ENCODE results near the gene P3H4.

DNA sequence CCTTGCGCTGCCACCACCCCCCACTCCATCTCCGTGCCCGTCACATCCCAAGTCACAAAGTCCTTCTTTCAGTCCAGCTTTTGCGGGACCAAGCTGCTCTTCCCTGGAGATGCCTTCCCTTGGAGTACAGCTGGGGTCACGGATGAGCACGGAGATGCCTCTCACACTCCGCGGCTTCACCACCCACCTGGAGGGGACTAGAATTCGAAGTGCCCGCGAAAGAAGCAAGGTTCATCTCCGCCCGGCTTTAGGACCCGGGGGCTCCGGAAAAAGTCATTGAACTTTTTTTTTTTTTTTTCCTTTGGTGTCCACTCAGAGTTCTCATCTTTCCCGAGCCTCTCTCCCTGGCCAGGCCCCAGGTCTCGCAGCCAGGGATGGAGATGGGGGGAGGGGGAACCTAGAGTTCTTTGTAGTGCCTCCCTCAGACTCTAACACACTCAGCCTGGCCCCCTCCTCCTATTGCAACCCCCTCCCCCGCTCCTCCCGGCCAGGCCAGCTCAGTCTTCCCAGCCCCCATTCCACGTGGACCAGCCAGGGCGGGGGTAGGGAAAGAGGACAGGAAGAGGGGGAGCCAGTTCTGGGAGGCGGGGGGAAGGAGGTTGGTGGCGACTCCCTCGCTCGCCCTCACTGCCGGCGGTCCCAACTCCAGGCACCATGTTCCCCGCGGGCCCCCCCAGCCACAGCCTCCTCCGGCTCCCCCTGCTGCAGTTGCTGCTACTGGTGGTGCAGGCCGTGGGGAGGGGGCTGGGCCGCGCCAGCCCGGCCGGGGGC, 817 bp upstream of the P3H4 start, which contains the start of gene FKBP10:
- TF ChIP-seq EZH2 (IDR thresholded peaks at IDR 0.05; ENCODE audit: low read length, unreplicated experiment) (no peak), CTCF (conservative IDR thresholded peaks at IDR 0.05; ENCODE audit: low read depth, low read length) (no peak)
